GM04503 (cell line): Measurements from ENCODE around the gene ZNF341.
A peak's percentile ranks its signal among the peaks of the same experiment; 100 is the strongest.
"Not testable (repeated sequence)": the region's sequence is repeated elsewhere in the genome, so short reads cannot be mapped to it uniquely, and the experiment has no call there.

ENCODE experiments used
- DNase-seq: peaks from one replicate; pipeline ENCODE4 v3.0.0-alpha.2; 2012; ENCODE audit warnings: low read depth

Gene ZNF341

GRCh38 chr20:33731693-33732165 lies at the start of gene ZNF341:
ZNF341 (plus strand) TSS chr20:33731996; CDS start chr20:33732022, 26 bp downstream.
- no peak for DNase-seq

GRCh38 chr20:33684533-33685327 lies 47.1 kb upstream of the ZNF341 start:
- no peak for DNase-seq

GRCh38 chr20:33685328-33686099 lies 46.3 kb upstream of the ZNF341 start:
- no peak for DNase-seq

- DNase-seq: peak; percentile 49
Measured at GRCh38 chr20:33686100-33686983, 45.5 kb upstream of the ZNF341 start, which contains the start of gene E2F1. E2F1 (minus strand) TSS chr20:33686385; CDS start chr20:33686264, 121 bp downstream.

- no peak for DNase-seq
Measured at GRCh38 chr20:33686984-33687366, 44.8 kb upstream of the ZNF341 start.

- DNase-seq: no peak
Measured at GRCh38 chr20:33687370-33687915, 44.4 kb upstream of the ZNF341 start.

GRCh38 chr20:33687993-33688937 lies 43.5 kb upstream of the ZNF341 start:
- DNase-seq: no peak

- no peak for DNase-seq
Measured at GRCh38 chr20:33688938-33689424, 42.8 kb upstream of the ZNF341 start.

- no peak for DNase-seq
Measured at GRCh38 chr20:33689493-33689892, 42.3 kb upstream of the ZNF341 start.

GRCh38 chr20:33689973-33690372 lies 41.8 kb upstream of the ZNF341 start:
- no peak for DNase-seq

GRCh38 chr20:33693289-33693688 lies 38.5 kb upstream of the ZNF341 start:
- DNase-seq: no peak

GRCh38 chr20:33693741-33694638 lies 37.8 kb upstream of the ZNF341 start:
- no peak for DNase-seq

- DNase-seq: no peak
Measured at GRCh38 chr20:33694639-33695012, 37.2 kb upstream of the ZNF341 start.

- no peak for DNase-seq
Measured at GRCh38 chr20:33696448-33696847, 35.3 kb upstream of the ZNF341 start.

GRCh38 chr20:33697129-33697528 lies 34.7 kb upstream of the ZNF341 start:
- no peak for DNase-seq

- DNase-seq: not testable (repeated sequence)
Measured at GRCh38 chr20:33698966-33699365, 32.8 kb upstream of the ZNF341 start.

GRCh38 chr20:33700696-33701441 lies 30.9 kb upstream of the ZNF341 start:
- not testable (repeated sequence) for DNase-seq

- DNase-seq: no peak
Measured at GRCh38 chr20:33701629-33702450, 30.0 kb upstream of the ZNF341 start.
